ENCODE results near the gene SATB2.

GRCh38 chr2:199458806-199459285 lies 1.1 kb upstream of the SATB2 start:
- TF ChIP-seq EZH2 (IDR thresholded peaks at IDR 0.05; ENCODE audit: low read length, missing control alignments), result no peak
- no peak for TF ChIP-seq CTCF (conservative IDR thresholded peaks at IDR 0.05 in 1 of 2, IDR thresholded peaks at IDR 0.05 in 1 of 2; ENCODE audit: low read depth in 1 of 2, low read length in 2 of 2)

All from fibroblast of lung (primary cell).